Measurements from ENCODE around the gene EPYC.

The EPYC gene

DNA sequence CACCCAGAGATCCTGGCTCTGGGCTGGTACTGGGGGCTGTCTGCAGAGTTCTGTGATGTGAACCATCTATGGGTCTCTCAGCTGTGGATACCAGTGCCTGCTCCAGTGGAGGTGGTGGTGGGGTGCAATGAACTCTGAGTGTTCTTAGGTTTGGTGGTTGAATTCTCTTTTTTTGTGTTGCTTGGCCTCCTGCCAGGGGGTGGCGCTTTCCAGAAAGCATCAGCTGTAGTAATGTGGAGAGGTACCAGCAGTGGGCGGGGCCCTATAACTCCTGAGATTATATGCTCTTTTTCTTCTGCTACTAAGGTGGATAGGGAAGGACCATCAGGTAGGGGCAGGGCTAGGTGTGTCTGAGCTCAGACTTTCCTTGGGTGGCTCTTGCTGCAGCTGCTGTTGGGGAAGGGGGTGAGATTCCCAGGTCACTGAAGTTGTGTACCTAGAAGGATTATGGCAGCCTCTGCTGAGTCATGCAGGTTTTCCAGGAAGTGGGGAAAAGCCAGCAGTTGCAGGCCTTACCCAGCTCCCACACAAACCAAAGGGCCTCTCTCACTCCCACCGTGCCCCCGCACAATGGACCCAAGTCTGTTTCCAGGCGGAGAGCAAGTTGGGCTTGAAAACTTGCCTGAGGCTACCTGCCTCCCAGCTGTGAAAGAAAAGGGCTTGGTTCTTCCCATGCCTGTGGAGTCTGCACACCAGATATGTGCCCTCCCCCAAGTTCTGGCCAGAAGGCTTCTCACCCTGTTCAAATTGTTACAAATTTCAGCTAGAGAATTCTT lies 68.4 kb downstream of the EPYC start:
- TF ChIP-seq CSDC2 (CRISPR knock-in tag; IDR thresholded peaks at IDR 0.05) (no peak), OSR1 (CRISPR knock-in tag; IDR thresholded peaks at IDR 0.05) (no peak), ZNF8 (CRISPR knock-in tag; IDR thresholded peaks at IDR 0.05) (no peak), ZFP30 (CRISPR knock-in tag; IDR thresholded peaks at IDR 0.05) (no peak), TCF4 (CRISPR knock-in tag; IDR thresholded peaks at IDR 0.05; ENCODE audit: borderline replicate concordance) (no peak), SNAI2 (CRISPR knock-in tag; IDR thresholded peaks at IDR 0.05) (no peak)
- no peak for ATAC-seq

DNA sequence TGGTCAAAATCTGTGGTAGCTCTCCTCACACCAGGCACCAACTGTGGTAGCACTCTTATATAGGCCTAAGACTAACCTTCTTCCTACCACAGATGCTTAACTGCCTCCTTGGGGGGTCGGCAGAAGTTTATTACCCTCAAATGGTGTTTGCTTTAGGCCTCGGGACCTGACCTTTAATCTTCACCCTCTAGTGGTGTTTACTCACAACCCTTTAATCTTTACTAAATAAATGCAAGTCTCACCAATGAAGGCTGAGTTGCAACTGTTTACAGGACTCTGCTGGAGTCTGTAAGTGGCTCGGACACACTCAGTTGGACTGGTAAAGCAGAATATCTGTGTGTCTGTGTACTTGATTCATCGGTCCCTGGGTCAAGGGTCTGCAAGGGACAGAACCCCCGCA lies 79.2 kb downstream of the EPYC start:
- no peak for ATAC-seq
- TF ChIP-seq, protein P1, sequence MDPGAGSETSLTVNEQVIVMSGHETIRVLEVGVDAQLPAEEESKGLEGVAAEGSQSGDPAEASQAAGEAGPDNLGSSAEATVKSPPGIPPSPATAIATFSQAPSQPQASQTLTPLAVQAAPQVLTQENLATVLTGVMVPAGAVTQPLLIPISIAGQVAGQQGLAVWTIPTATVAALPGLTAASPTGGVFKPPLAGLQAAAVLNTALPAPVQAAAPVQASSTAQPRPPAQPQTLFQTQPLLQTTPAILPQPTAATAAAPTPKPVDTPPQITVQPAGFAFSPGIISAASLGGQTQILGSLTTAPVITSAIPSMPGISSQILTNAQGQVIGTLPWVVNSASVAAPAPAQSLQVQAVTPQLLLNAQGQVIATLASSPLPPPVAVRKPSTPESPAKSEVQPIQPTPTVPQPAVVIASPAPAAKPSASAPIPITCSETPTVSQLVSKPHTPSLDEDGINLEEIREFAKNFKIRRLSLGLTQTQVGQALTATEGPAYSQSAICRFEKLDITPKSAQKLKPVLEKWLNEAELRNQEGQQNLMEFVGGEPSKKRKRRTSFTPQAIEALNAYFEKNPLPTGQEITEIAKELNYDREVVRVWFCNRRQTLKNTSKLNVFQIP (CRISPR knock-in tag; IDR thresholded peaks at IDR 0.05; ENCODE audit: borderline replicate concordance, low read depth) = no peak

DNA sequence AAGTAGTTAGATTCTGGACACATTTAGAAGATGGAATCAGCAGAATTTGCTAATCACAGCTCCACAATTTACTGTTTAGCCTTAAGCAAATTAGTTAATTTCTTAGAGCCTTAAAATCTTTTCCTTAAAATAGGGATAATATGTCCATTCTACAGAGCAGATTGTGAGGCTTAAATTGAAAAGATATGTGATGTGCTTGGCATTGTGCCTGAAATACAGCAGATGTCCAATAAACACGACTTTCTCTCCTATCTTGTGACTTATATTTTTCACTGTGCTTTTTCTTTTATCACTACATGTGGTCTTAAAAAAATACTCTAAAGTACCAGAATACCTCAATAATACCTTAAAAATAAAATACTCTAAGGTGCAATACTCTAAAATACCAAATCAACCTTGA lies 80.4 kb downstream of the EPYC start:
- ATAC-seq = no peak
- TF ChIP-seq ZNF565 (CRISPR knock-in tag; conservative IDR thresholded peaks at IDR 0.05; ENCODE audit: low read depth) (no peak), ZFP3 (CRISPR knock-in tag; IDR thresholded peaks at IDR 0.05) (no peak), CSDC2 (CRISPR knock-in tag; IDR thresholded peaks at IDR 0.05) (no peak), TCF4 (CRISPR knock-in tag; IDR thresholded peaks at IDR 0.05; ENCODE audit: borderline replicate concordance) (no peak), SNAI2 (CRISPR knock-in tag; IDR thresholded peaks at IDR 0.05) (no peak), BACH2 (CRISPR knock-in tag; IDR thresholded peaks at IDR 0.05; ENCODE audit: borderline replicate concordance) (no peak), ZNF8 (CRISPR knock-in tag; IDR thresholded peaks at IDR 0.05) (no peak), ZFP30 (CRISPR knock-in tag; IDR thresholded peaks at IDR 0.05) (no peak), ZNF70 (CRISPR knock-in tag; IDR thresholded peaks at IDR 0.05) (no peak), RARB (CRISPR knock-in tag; IDR thresholded peaks at IDR 0.05) (no peak), GLIS3 (CRISPR knock-in tag; IDR thresholded peaks at IDR 0.05) (no peak), TOX (CRISPR knock-in tag; IDR thresholded peaks at IDR 0.05; ENCODE audit: borderline replicate concordance) (no peak), ISL1 (CRISPR knock-in tag; IDR thresholded peaks at IDR 0.05) (no peak), PPARA (CRISPR knock-in tag; IDR thresholded peaks at IDR 0.05; ENCODE audit: borderline replicate concordance) (no peak)
- TF ChIP-seq, protein P1 (CRISPR knock-in tag; IDR thresholded peaks at IDR 0.05; ENCODE audit: borderline replicate concordance, low read depth) = no peak
- TF ChIP-seq, protein P2, sequence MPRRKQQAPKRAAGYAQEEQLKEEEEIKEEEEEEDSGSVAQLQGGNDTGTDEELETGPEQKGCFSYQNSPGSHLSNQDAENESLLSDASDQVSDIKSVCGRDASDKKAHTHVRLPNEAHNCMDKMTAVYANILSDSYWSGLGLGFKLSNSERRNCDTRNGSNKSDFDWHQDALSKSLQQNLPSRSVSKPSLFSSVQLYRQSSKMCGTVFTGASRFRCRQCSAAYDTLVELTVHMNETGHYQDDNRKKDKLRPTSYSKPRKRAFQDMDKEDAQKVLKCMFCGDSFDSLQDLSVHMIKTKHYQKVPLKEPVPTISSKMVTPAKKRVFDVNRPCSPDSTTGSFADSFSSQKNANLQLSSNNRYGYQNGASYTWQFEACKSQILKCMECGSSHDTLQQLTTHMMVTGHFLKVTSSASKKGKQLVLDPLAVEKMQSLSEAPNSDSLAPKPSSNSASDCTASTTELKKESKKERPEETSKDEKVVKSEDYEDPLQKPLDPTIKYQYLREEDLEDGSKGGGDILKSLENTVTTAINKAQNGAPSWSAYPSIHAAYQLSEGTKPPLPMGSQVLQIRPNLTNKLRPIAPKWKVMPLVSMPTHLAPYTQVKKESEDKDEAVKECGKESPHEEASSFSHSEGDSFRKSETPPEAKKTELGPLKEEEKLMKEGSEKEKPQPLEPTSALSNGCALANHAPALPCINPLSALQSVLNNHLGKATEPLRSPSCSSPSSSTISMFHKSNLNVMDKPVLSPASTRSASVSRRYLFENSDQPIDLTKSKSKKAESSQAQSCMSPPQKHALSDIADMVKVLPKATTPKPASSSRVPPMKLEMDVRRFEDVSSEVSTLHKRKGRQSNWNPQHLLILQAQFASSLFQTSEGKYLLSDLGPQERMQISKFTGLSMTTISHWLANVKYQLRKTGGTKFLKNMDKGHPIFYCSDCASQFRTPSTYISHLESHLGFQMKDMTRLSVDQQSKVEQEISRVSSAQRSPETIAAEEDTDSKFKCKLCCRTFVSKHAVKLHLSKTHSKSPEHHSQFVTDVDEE (CRISPR knock-in tag; IDR thresholded peaks at IDR 0.05) = no peak
- TF ChIP-seq, protein P3, sequence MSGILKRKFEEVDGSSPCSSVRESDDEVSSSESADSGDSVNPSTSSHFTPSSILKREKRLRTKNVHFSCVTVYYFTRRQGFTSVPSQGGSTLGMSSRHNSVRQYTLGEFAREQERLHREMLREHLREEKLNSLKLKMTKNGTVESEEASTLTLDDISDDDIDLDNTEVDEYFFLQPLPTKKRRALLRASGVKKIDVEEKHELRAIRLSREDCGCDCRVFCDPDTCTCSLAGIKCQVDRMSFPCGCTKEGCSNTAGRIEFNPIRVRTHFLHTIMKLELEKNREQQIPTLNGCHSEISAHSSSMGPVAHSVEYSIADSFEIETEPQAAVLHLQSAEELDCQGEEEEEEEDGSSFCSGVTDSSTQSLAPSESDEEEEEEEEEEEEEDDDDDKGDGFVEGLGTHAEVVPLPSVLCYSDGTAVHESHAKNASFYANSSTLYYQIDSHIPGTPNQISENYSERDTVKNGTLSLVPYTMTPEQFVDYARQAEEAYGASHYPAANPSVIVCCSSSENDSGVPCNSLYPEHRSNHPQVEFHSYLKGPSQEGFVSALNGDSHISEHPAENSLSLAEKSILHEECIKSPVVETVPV (CRISPR knock-in tag; IDR thresholded peaks at IDR 0.05) = no peak
- TF ChIP-seq, protein P4, sequence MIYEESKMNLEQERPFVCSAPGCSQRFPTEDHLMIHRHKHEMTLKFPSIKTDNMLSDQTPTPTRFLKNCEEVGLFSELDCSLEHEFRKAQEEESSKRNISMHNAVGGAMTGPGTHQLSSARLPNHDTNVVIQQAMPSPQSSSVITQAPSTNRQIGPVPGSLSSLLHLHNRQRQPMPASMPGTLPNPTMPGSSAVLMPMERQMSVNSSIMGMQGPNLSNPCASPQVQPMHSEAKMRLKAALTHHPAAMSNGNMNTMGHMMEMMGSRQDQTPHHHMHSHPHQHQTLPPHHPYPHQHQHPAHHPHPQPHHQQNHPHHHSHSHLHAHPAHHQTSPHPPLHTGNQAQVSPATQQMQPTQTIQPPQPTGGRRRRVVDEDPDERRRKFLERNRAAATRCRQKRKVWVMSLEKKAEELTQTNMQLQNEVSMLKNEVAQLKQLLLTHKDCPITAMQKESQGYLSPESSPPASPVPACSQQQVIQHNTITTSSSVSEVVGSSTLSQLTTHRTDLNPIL (CRISPR knock-in tag; IDR thresholded peaks at IDR 0.05; ENCODE audit: low read depth) = no peak
- TF ChIP-seq, protein P5, sequence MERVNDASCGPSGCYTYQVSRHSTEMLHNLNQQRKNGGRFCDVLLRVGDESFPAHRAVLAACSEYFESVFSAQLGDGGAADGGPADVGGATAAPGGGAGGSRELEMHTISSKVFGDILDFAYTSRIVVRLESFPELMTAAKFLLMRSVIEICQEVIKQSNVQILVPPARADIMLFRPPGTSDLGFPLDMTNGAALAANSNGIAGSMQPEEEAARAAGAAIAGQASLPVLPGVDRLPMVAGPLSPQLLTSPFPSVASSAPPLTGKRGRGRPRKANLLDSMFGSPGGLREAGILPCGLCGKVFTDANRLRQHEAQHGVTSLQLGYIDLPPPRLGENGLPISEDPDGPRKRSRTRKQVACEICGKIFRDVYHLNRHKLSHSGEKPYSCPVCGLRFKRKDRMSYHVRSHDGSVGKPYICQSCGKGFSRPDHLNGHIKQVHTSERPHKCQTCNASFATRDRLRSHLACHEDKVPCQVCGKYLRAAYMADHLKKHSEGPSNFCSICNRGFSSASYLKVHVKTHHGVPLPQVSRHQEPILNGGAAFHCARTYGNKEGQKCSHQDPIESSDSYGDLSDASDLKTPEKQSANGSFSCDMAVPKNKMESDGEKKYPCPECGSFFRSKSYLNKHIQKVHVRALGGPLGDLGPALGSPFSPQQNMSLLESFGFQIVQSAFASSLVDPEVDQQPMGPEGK (CRISPR knock-in tag; IDR thresholded peaks at IDR 0.05; ENCODE audit: borderline replicate concordance) = no peak

All from SK-N-SH treated with all-trans-retinoic acid at 6 μM for 48 hours (cell line).